GM12873 (cell line): ENCODE results near the gene SNTG2.

Source experiments
- CTCF ChIP-seq: IDR thresholded peaks from 2 replicates; pipeline ENCODE4 v1.5.1; 2012; ENCODE audit warnings: low read depth, mild to moderate bottlenecking, moderate library complexity, low read length, control low read depth; ENCODE audit not compliant: insufficient read depth; ENCODE audit errors: missing control alignments

Gene SNTG2

GRCh38 chr2:1173528-1173927 is 222.9 kb downstream of the SNTG2 start:
- TF ChIP-seq CTCF, result no peak

DNA sequence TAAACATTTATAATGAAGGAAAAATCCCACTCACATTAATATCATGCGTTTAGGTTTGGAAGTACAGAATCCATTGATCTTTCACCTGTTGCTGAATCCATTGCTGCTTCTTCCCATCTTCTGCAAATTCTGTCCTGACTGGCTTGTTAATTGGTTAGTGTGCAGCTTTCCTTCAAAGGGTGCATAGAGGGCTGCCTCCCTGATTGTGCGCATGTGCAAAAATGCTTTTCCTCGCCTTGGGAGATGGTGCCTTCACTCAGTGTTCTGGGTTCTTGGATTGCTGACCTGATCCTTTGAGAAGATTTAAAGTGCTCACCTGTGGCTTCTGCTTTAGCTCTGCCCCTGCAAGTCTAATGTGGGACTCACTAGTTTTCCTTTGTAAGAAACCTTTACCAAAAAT is 231.2 kb downstream of the SNTG2 start:
- TF ChIP-seq CTCF, result no peak

DNA sequence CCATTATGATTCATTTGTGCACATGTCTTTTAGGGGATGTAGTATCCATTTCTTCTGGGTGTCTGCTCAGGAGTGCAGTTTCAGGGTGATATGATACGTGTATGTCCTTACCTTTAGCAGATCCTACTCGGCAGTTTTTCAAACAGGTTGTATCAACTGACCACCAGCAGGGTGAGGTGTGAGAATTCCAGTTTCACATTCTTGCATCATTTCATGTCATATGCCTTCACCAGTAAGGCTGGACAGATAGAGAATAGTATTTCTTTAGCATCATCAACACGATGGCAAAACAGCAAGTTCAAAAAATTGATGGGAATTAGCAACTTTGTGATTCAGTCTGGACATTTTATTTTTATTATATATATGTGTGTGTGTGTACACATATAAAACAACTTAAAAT is 232.7 kb downstream of the SNTG2 start:
- no peak for TF ChIP-seq CTCF

- no peak for TF ChIP-seq CTCF
Measured at GRCh38 chr2:1186421-1186820, 235.8 kb downstream of the SNTG2 start.

DNA sequence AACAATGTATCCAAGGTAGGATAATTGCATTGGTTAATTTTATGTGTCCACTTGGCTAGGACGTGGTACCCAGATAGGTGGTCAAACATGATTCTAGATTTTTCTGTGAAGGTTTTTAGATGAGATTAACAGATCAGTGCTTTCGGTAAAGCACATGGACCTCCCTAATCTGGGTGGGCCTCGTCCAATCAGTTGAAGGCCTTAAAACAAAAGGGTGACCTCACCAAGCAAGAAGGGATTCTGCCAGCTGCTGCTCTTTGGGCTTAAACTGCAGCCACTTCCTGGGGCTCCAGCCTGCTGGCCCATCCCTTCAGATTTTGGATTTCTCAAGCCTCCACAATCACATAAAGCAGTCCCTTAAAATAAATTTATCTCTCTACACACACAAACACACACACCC is 236.5 kb downstream of the SNTG2 start:
- TF ChIP-seq CTCF, result no peak

DNA sequence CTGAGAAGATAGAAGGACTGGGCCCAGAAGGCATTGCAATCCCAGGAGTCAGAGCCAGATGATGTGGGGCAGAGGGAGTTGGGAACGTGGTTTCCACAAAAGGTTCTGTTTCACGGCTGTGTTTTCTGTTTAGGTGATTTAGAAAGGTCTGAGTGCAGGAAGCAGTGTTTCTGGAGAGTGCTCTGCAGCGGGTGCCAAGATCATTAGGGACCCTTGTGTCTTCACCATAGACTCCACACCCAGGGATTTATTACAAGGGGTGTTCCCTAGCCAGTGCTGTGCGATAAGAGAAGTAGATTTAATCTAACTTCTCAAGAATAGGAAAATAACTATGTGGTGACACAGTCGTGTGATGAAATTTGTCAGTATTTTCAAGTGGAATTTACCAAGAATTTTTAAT is 241.5 kb downstream of the SNTG2 start:
- no peak for TF ChIP-seq CTCF

GRCh38 chr2:1193801-1194200 is 243.2 kb downstream of the SNTG2 start:
- no peak for TF ChIP-seq CTCF

DNA sequence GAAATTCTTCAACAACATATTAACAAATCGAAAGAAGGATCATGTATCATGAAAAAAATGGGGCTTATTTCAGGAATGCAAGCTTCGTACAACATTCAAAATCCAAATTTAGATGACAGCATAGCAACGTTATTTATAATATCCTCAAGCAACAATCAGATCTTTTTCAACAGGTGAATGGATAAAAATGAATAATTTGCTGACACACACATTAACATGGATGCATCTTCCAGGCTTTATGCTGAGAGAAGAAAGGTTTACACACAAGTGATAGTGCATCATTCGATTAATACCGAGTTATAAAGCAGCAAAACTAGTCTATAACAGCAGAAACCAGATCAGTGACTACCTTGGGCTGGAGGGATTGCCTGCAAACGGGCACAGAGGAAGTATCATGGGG is 253.1 kb downstream of the SNTG2 start:
- TF ChIP-seq CTCF, result no peak
